ENCODE data around the gene ANO9.
"Not testable (repeated sequence)": the region's sequence is repeated elsewhere in the genome, so short reads cannot be mapped to it uniquely, and the experiment has no call there.

The ANO9 gene

DNA sequence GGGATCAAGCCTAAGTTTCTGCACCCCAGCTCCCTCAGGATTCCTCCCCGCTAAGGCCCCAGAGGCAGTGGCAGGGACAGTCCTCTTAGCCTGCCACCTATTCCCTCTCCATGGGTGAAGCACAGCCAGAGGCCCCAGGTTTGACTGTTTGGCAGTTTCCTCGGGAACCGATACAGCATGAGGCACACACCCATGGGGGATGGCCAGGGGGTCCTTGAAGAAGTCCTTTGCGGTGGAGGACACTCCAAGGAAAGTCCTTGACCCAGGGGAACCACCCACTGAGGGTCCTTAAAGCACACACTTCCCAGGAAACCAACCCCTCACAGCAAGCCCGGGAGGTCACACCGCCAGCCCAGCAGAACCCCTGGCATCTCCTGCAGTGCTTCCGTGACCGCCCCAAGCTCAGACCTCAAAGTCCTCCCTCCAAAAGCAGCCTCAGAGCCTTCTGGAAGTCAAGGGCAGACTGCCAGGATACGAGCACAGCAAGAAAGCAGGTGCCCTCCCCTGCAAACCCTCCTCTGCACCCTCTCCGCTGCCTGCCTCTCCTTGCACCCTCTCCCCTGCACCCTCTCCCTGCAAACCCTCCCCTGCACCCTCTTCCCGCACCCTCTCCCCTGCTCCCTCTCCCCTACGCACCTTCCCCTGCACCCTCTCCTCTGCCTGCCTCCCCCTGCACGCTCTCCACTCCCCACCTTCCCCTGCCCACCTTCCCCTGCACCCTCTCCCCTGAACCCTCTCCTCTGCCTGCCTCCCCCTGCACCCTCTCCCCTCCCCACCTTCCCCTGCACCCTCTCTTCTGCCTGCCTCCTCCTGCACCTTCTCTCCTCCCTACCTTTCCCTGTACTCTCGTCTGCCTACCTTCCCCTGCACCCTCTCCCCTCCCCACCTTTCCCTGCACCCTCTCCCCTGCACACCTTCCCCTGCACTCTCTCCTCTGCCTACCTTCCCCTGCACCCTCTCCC, 28.4 kb downstream of the ANO9 start:
- DNase-seq, result no peak

DNA sequence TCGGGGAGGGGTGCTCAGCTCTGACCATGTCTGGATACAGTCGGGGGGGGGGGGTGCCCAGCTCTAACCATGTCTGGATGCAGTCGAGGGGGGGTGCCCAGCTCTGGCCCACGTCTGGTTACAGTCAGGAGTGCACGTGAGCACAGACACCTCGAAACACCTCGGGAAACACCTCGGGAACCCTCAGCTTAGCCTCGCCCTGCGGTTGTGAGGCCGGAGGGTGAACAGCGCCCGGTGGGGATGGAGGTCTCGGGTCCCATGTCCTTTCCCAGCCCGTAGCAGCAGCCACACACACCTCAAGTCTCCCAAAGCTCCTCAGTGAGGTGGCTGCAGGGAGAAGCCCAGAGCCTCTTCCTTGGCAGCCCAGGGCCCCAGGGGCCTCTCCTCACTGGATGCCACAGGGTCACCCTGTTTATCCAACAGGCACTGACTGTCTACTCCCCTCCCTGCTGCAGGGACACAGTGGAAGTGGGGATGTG, 29.1 kb downstream of the ANO9 start:
- no peak for DNase-seq

DNA sequence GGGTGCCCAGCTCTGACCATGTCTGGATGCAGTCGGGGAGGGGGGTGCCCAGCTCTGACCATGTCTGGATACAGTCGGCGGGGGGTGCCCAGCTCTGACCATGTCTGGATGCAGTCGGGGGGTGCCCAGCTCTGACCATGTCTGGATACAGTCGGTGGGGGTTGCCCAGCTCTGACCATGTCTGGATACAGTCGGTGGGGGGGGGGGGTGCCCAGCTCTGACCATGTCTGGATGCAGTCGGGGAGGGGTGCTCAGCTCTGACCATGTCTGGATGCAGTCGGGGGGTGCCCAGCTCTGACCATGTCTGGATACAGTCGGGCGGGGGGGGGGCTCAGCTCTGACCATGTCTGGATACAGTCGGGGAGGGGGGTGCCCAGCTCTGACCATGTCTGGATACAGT, 30.3 kb downstream of the ANO9 start:
- DNase-seq, result not testable (repeated sequence)

DNA sequence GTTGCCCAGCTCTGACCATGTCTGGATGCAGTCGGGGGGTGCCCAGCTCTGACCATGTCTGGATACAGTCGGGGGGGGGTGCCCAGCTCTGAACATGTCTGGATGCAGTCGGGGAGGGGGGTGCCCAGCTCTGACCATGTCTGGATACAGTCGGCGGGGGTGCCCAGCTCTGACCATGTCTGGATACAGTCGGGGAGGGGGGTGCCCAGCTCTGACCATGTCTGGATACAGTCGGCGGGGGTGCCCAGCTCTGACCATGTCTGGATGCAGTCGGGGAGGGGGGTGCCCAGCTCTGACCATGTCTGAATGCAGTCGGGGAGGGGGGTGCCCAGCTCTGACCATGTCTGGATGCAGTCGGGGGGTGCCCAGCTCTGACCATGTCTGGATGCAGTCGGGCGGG, 31.1 kb downstream of the ANO9 start:
- not testable (repeated sequence) for DNase-seq

DNA sequence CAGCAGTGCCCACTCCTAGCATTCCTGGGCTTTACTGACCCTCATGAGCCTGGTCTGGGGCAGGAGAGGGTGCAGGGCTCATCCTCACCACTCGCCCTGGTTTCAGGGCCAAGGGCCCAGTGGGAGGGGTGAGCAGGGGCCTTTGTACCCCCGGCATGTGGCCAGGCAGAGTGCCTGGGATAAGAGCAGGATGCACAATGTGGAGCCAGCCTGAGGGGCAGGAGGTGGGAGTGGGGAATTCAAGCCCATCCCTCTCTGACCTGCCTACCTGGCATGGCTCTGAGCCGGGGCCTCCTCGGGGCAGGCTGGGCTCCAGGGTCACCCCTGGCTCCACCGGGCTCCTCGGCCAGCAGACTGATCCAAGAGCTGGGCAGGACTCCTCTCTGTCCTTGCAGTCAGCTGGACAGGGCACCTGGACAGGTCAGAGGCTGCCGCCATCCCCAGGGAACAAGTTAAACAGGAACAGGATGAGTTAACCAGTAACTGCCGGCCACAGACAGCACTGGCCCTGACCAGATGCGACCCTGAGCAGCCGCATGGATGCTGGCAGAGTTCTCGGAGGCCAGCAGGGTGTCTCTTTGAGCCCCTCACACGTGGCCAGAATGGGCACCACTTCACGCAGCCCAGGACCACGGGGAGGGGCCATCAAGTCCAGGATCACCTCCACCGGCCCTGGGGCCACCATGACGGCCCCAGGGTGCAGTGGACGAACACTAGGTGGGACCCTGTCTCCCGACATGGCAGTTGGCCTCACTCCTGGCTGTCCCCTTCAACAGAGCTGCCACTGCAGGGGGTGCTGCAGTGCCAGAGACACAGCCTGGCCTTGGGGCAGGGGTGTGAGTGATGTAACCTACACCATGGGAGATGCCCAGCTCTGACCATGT, 32.0 kb downstream of the ANO9 start:
- no peak for DNase-seq

DNA sequence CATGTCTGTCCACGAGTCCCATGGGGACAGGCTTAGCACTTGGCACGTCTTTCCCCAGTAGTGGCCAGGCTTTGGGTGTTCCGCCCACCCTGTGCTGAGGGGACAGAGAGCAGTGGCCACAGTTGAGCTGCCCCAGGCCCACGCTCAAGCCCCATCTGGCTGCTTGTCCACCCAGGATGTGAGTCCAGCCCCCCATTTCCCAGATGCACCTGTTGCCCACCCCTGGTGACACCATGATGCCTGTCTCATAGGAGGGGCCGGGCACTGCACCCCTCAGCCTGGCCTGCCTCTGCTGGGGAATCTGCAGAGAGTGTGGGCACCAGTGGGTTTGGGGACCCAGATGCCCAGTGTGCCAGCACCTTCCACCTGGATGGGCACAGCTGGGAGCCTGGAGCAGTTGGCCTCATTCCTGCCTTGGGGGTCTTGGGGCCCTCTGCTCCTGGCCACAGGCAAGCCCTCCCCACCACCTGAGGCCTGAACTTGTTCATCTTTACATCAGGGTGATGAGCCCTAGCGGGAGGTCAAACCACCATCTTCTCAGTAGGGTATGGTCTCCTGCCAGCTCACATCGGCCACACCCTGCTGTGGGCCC, 32.7 kb downstream of the ANO9 start:
- DNase-seq, result no peak

DNA sequence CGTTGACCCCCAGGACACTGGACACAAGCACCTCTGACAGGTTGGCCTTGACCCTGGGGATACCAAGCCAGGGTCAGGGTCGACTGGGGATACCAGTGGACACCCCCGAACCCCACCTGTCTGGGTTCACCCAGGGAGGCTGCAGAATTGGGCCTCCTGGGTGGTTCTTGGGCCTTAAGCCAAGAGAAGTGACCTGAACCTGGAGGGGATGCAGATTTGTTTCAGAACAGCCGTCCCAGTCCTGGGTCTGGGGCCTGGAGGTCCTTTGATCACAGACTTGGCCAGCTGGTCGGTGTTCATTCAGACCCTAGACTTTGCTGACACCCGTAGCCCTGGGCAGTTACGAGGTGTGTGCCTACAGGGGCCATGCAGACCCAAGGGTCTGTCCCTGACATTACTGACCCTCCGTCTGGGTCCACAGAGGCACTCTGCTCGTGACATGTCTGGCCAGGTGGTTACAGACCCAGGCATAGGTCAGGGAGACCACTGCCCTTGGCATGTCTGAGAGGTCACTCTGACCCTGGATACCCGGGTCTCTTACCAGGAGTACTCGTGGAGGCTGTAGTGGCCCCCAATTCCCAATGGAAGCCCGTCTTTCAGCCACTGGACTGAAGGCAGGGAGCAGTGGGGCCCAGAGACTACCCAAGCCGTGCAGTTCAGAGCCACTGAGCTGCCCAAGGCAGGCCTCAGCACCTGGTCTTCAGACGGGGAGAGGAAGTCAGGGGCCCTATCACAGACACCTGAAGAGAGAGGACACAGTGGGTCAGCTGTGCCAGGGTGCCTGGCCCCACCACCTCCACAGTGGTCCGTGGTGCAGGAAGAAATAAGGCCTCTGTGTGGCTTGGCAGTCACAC, 33.4 kb downstream of the ANO9 start:
- DNase-seq, result no peak

DNA sequence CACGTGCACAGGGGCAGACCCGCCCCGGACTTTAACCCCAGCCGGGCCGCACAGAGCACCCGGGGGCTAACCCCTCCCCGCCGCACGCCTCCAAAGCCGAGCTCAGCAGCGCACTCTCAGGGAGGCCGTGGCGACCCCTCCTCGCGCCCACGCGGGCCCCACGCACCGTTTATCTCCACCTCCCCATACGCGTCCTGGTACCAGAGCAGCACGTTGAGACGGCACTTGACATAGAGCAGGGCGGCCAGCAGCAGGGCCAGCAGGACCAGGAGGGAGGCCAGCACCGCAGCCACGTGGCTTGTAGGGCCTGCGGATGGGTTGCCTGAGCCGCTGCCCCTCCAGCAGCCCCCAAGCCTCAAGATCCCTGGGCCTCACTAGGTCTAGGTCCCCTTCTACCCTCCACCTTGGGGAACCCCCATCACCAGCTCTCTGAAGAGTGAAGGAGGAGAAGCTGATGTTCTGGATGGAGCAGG, 34.1 kb downstream of the ANO9 start:
- no peak for DNase-seq

DNA sequence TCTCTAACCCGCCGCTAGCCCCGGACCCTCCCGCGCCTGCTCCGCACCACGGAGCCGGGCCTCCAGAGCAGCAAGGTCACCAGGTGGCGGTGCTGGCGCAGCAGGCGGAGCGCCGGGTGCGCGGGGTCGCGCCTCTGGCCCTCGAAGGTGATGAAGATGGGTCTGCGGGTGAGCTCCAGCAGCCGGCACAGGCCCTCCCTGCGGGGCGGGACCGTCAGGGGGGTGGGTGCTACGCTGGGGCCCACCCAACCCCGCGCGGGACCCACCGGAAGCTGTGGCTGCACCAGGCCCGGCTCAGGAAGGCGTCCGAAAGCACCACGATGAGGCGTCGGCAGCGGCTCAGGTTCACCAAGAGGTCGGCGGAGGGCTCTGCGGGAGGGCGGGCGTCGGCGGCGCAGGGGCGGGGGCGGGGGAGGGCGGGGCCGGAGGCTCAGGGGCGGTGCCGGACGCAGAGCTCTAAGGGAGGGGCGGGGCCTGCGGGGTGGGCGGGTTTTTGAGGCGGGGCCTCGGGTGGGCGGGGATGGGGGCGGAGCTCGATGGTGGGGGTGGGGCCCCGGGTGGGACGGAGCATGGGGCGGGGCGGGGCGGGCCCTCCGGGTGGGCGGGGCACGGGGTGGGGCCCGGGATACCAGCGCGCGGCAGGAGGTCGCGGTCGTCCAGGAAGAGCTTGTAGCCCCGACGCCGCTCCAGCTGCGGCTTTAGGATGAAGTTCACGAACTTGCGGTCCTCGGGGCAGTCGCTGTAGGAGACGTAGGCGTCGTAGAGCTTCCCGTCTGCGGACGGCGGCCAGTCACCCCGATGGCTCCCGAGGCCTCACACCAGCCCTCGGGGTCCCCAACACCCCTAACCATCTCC, 34.8 kb downstream of the ANO9 start:
- peak; percentile 86 for DNase-seq

DNA sequence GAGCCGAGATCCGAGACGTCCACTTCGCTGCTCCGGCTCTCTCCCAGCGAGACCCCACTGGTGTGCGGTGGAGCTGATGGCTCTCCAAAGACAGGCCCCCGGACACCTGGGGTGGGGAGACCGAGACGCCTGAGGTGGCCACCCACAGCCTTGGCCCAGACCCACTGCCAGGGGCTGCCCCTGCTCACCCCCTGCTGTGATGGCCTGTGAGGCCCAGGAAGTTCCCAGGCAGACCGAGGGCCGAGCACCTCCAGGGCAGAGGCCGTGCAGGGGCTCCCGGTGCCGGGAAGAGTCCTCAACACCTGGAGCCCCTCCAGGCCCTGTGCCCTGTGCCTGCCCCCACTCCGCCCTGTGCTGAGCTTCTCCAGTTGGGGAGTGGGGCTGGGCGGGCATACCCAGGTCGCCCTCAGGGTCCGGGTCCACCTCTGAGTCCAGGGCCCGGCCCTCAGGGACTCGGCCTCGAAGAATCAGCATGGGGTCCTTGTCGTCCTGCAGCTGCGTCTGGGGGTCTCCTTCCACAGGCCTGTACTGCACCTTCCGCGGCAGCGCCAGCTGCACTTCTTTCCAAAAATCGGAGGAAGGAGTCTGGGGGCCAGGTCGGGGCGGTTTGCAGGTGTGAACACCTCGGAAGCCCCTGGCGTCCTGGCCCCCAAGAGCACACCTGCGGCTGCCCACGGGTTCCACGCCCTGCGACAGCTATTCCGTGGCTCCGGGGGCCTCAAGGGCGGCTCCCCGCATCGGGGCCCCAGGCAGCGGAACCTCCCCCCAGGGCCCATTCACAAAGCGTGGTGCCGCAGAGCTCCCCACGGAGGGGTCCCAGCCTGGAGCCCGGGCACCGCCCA, 35.6 kb downstream of the ANO9 start:
- no peak for DNase-seq

DNA sequence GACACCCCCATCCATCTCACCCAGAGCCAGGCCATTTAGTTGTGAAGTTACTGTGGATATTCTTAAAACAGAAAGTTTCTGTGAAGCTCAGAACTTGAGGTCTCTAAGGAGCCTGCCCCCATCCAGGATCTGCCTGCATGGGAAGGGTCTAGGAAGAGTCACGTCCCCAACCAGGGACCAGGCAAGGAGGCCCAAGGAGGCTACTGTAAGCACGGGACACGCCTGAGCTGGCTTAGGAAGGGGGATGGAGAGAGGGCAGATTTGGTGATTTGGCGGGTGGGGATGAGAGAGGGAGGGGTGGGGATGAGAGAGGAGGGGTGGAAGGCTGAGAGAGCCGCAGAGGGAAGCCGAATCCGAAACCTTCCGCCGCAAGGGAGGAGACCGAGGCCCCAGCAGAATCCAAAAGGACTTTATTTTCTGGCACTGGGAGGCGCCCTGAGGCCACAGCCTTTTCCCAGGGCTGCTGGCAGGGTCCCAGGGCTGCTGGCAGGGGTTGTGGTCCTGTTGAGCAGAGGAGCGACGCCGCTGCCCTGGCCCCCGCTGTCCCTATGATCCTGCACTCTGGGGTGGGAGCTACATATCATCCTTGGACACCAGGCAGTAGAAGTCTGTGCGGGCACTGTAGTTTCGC, 36.4 kb downstream of the ANO9 start:
- DNase-seq, result no peak

DNA sequence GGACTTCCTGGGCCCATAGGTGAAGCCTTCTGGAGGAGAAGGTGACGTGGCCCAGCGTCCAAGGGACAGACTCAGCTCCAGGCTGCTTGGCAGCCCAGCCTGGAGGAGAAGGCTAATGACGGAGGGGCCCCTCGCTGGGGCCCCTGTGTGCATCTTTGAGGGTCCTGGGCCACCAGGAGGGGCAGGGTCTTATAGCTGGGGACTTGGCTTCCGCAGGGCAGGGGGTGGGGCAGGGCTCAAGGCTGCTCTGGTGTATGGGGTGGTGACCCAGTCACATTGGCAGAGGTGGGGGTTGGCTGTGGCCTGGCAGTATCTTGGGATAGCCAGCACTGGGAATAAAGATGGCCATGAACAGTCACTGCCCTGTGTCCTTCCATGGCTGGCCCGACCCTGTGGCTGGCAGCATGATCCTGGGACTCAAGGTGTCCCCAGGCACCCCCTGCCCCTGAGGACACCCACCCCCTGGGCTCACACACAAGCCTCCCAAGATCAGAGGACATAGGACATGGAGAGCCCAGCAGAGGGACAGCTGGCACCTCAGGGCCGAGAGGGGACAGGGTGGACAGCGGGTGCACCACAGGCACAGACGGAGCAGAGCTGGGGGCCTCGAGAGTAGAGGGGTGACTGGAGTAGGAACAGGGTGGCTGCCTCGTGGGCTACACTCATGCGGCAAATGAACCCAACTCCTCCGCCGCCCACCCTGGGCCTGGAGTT, 37.1 kb downstream of the ANO9 start:
- DNase-seq, result no peak

DNA sequence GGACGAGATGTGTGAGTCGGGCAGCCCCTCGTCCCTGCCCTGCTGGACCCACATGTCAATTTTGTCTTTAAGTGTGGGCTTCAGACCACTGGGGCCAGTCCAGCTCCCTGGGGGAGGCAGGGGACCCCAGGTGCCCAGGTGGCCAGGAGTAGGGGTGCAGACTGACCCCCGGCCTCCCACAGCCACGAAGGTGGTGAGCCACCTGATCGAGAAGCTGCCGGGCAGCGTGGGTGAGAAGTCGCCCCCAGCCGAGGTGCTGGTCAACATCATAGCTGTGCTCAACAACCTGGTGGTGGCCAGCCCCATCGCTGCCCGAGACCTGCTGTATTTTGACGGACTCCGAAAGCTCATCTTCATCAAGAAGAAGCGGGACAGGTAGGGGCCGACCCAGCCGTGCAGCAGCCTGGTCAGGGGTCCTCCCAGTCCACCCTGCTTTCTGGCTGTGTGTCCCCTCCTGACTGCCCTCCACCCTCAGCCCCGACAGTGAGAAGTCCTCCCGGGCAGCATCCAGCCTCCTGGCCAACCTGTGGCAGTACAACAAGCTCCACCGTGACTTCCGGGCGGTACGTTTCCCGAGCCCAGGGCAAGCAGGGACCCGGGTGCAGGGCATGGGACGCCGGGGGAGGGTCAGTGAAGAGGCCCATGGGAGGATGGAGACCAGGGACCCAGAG, 37.9 kb downstream of the ANO9 start:
- no peak for DNase-seq

DNA sequence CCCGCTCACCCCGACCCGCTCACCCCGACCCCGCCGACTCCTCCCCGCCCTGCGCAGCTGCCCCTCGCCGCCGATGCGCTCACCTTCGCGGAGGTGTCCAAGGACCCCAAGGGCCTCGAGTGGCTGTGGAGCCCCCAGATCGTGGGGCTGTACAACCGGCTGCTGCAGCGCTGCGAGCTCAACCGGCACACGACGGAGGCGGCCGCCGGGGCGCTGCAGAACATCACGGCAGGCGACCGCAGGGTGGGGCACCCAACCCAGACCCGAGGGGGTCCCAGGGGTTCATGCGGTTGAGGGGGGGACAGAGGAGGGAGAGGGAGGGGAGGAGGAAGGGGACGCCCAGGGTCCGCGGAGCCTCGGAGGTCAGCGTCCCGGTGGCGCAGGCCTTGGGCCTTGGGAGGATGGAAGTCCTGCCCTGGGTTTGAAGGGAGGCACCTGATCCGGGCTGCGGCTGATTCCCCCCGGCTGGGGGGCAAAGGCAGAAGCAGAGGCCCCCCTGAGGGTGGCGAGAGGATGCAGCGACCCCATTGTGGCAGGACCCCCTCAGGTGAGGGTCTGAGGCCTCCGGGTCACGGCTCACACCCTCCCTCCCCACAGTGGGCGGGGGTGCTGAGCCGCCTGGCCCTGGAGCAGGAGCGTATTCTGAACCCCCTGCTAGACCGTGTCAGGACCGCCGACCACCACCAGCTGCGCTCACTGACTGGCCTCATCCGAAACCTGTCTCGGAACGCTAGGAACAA, 38.6 kb downstream of the ANO9 start:
- no peak for DNase-seq

DNA sequence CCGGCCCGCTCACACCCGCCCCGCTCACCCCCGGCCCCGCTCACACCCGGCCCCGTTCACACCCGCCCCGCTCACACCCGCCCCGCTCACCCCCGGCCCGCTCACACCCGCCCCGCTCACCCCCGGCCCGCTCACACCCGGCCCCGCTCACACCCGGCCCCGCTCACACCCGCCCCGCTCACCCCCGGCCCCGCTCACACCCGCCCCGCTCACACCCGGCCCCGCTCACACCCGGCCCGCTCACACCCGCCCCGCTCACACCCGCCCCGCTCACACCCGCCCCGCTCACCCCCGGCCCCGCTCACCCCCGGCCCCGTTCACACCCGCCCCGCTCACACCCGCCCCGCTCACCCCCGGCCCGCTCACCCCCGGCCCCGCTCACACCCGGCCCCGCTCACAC, 40.6 kb downstream of the ANO9 start:
- DNase-seq, result not testable (repeated sequence)

DNA sequence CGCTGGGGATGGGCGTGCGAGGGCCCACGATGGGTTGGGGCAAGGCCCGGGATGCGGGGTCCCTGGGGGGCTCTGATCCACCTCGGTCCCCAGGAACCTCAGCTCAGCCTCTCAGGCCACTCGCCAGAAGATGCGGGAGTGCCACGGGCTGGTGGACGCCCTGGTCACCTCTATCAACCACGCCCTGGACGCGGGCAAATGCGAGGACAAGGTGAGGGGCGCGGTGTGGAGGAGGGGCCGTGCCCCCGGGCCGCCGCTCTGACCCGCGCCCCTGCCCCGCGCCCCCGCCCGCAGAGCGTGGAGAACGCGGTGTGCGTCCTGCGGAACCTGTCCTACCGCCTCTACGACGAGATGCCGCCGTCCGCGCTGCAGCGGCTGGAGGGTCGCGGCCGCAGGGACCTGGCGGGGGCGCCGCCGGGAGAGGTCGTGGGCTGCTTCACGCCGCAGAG, 41.5 kb downstream of the ANO9 start:
- DNase-seq, result no peak

DNA sequence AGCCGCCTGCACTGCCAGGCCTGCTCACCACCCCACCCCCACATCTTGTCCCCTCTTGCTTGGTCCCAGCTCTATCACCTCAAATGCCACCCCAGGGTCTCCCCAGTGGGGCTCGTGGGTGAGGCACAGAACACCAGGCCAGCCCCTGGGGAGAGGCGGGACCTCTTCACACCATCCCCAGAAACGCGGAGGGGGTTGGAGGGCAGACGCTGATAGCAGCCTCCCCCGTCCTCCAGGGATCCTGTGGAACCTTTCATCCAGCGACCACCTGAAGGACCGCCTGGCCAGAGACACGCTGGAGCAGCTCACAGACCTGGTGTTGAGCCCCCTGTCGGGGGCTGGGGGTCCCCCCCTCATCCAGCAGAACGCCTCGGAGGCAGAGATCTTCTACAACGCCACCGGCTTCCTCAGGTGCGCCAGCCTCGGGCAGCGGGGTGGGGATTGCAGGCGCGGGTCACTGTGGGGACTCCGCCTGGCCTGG, 42.0 kb downstream of the ANO9 start:
- DNase-seq, result no peak

Data from fibroblast of skin of right quadriceps (primary cell).